Panc1 (cell line): ENCODE data around the gene SPATA33. TPM values are rescaled to one million over a fixed set of nuclear protein-coding genes. Genes with fewer than 3 reads are reported as not detected.

Source experiments
- ATAC-seq: fragments of 200-7000 bp; cut with Tn5 transposase; 2 replicates; pipeline ENCODE4 v1.9.1; 2020; ENCODE audit warnings: mild to moderate bottlenecking, moderate library complexity
- BruUV-seq: library from RNA; stranded (reverse); fragments of 400-500 nt; replicated peaks from 2 replicates; lab custom pipeline; 2021; lab: Mats Ljungman, UMichigan
- CTCF ChIA-PET: fragments of 300-600 bp; sonication (Branson Sonifier 250); formaldehyde crosslinking; loops from one replicate; lab custom pipeline; 2022; ENCODE audit warnings: antibody characterized with exemption; lab: Charles Lee
- POLR2A ChIA-PET: fragments of 300-600 bp; sonication (Branson Sonifier 250); formaldehyde crosslinking; loops from one replicate; lab custom pipeline; 2022; ENCODE audit warnings: antibody characterized with exemption; lab: Charles Lee
- DNase-seq: peaks from one replicate; pipeline ENCODE4 v3.0.0-alpha.2; 2010; ENCODE audit warnings: low read depth, low spot score
- H3K27ac ChIP-seq: 2 replicates; pipeline ENCODE4 v1.5.1; 2011; ENCODE audit warnings: mild to moderate bottlenecking, low read length, inconsistent platforms
- H3K27me3 ChIP-seq: fragments of 200-500 bp; sonication (Bioruptor generic); 2 replicates; pipeline ENCODE4 v1.6.0; 2014; ENCODE audit warnings: low read length, inconsistent platforms; ENCODE audit not compliant: control insufficient read depth, insufficient read depth
- H3K36me3 ChIP-seq: fragments of 200-500 bp; sonication (Bioruptor generic); 2 replicates; pipeline ENCODE4 v1.5.1; 2014; ENCODE audit warnings: inconsistent platforms, mild to moderate bottlenecking, low read length, moderate library complexity; ENCODE audit not compliant: control insufficient read depth, insufficient read depth
- H3K4me1 ChIP-seq: 2 replicates; pipeline ENCODE4 v1.5.1; 2011; ENCODE audit warnings: inconsistent platforms, mild to moderate bottlenecking, low read length, moderate library complexity; ENCODE audit not compliant: control insufficient read depth, insufficient read depth
- H3K4me3 ChIP-seq, 2 experiments: 2 replicates each; pipeline ENCODE4 v1.5.1; 2011 to 2012; ENCODE audit warnings: low read depth in 2 of 2, low read length in 2 of 2, mild to moderate bottlenecking in 2 of 2, inconsistent platforms in 1 of 2, moderate library complexity in 1 of 2
- H3K9me3 ChIP-seq: fragments of 200-500 bp; sonication (Bioruptor generic); 2 replicates; pipeline ENCODE4 v1.5.1; 2014; ENCODE audit warnings: low read depth, mild to moderate bottlenecking, inconsistent platforms, low read length, moderate library complexity; ENCODE audit not compliant: control insufficient read depth, insufficient read depth
- POLR2AphosphoS5 ChIP-seq: IDR thresholded peaks from 2 replicates; pipeline ENCODE4 v1.6.1; 2012; ENCODE audit warnings: mild to moderate bottlenecking, low read depth, low read length, moderate library complexity
- REST ChIP-seq, 2 experiments: IDR thresholded peaks; 2 replicates each; pipeline ENCODE4 v1.6.1; 2011 to 2012; ENCODE audit warnings: low read depth in 2 of 2, control low read depth in 1 of 2, low read length in 1 of 2, mild to moderate bottlenecking in 1 of 2, moderate library complexity in 1 of 2; ENCODE audit not compliant: insufficient read depth in 1 of 2
- SIN3A ChIP-seq: IDR thresholded peaks from 2 replicates; pipeline ENCODE4 v1.6.1; 2012; ENCODE audit warnings: low read depth, mild to moderate bottlenecking, low read length, moderate library complexity, borderline replicate concordance; ENCODE audit not compliant: insufficient read depth
- TCF7L2 ChIP-seq: IDR thresholded peaks from 2 replicates; pipeline ENCODE4 v1.6.1; 2011; ENCODE audit warnings: mild to moderate bottlenecking, low read depth, low read length, inconsistent platforms
- in situ Hi-C: cut with HindIII; loops from 2 replicates; pipeline ENCODE4 v1.10.0; 2016; ENCODE audit warnings: low sequenced_read_pairs, low pct_unique_long_range_greater_than_20kb
- intact Hi-C: fragments of 100-400 bp; cut with micrococcal nuclease; formaldehyde crosslinking; loops from one replicate; pipeline ENCODE4 v1.10.0; 2022; ENCODE audit not compliant: unreplicated experiment
- total RNA-seq: library from RNA; stranded (reverse); gene quantifications from one replicate; pipeline ENCODE4 v1.2.1, GENCODE V29; 2021; ENCODE audit not compliant: unreplicated experiment
- TF ChIP-seq, protein P1 (sequence below): fragments of 450-650 bp; IDR thresholded peaks from 2 replicates; pipeline ENCODE4 v1.5.1; 2017; ENCODE audit warnings: mild to moderate bottlenecking

SPATA33 gene
- total RNA-seq, 1 experiment from 2014 or later = 18.3 TPM

DNA sequence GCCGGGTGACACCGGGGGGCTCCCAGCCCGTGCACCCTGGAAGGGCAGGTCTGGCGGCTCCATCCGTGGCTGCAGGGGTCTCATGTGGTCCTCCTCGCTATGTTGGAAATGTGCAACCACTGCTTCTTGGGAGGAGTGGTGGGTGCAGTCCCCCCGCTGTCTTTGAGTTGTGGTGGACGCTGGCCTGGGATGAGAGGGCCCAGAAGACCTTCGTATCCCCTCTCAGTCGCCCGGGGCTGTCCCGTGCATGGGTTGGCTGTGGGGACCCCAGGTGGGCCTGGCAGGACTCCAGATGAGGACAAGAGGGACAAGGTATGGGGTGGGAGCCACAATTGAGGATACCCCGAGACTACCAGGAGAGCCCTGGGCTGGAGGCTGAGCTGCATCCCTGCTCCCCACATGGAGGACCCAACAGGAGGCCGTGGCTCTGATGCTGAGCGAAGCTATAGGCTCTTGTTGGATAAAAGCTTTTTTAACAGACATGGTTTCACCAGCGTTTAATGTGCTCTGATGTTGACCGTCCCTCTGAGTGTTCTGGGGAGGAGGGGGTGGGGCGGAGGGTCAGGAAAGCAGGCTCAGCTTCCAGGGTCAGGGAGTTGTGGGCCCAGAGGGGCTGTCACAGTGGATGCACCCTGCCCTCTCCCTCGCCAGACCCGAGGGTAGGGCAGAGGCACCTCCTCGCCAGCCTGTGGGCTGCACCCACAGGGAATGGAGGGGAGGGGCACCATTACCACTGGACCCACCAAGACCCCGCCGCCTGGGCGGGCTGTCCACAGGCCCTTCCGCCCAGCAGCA, 38.4 kb downstream of the SPATA33 start:
- H3K27me3 ChIP-seq = no peaks in the 10 kb centered on the region
- in situ Hi-C loops (no loop called here), intact Hi-C loops (no loop called here)
- no peak overlapping the region for H3K4me3 ChIP-seq
- CTCF ChIA-PET = interaction anchor here (0.7 kb wide), 1 partner anchor 51 kb away, joined by 3 read pairs; no protein-coding TSS in a partner anchor
- TF ChIP-seq, protein P1, sequence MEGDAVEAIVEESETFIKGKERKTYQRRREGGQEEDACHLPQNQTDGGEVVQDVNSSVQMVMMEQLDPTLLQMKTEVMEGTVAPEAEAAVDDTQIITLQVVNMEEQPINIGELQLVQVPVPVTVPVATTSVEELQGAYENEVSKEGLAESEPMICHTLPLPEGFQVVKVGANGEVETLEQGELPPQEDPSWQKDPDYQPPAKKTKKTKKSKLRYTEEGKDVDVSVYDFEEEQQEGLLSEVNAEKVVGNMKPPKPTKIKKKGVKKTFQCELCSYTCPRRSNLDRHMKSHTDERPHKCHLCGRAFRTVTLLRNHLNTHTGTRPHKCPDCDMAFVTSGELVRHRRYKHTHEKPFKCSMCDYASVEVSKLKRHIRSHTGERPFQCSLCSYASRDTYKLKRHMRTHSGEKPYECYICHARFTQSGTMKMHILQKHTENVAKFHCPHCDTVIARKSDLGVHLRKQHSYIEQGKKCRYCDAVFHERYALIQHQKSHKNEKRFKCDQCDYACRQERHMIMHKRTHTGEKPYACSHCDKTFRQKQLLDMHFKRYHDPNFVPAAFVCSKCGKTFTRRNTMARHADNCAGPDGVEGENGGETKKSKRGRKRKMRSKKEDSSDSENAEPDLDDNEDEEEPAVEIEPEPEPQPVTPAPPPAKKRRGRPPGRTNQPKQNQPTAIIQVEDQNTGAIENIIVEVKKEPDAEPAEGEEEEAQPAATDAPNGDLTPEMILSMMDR = no peak
- TF ChIP-seq POLR2AphosphoS5 (0 out of 2 replicates have a peak, but pooled peaks have one; percentile 21), REST (IDR thresholded peaks at IDR 0.05; ENCODE audit: insufficient read depth in 1 of 2, low read depth in 2 of 2, low read length in 1 of 2) (no peak), TCF7L2 (no peak)
- POLR2A ChIA-PET = no interaction called here
- peaks cover 4% of the 10 kb centered on the region; the same call in 1 of the 2 replicates for H3K4me1 ChIP-seq
- no peaks in the 10 kb centered on the region; the same call in 1 of the 2 replicates for H3K36me3 ChIP-seq
- H3K27ac ChIP-seq = no peak overlapping the region
- no peak for DNase-seq
- no TSS peak for BruUV-seq
- no peaks in the 10 kb centered on the region for H3K9me3 ChIP-seq
- no peak for ATAC-seq

GRCh38 chr16:89696670-89697128, 39.1 kb downstream of the SPATA33 start:
- CTCF ChIA-PET = no interaction called here
- no peak overlapping the region for H3K27ac ChIP-seq
- peaks cover 4% of the 10 kb centered on the region; the same call in 1 of the 2 replicates for H3K4me1 ChIP-seq
- no peaks in the 10 kb centered on the region for H3K27me3 ChIP-seq
- H3K4me3 ChIP-seq = no peak overlapping the region
- ATAC-seq (no peak), DNase-seq (no peak)
- POLR2A ChIA-PET = no interaction called here
- in situ Hi-C loops (no loop called here), intact Hi-C loops (no loop called here)
- no TSS peak for BruUV-seq
- no peaks in the 10 kb centered on the region; the same call in 1 of the 2 replicates for H3K36me3 ChIP-seq
- TF ChIP-seq REST (IDR thresholded peaks at IDR 0.05; ENCODE audit: insufficient read depth in 1 of 2, low read depth in 2 of 2, low read length in 1 of 2) (no peak), SIN3A (no peak), POLR2AphosphoS5 (no peak), TCF7L2 (no peak)
- TF ChIP-seq, protein P1 = no peak
- H3K9me3 ChIP-seq = no peaks in the 10 kb centered on the region
